GM12874 (cell line): Measurements from ENCODE around the gene KIAA1143.

ENCODE experiments used
- CTCF ChIP-seq: IDR thresholded peaks from 2 replicates; pipeline ENCODE4 v1.5.1; 2011; ENCODE audit warnings: low read depth, mild to moderate bottlenecking, control low read depth, low read length, moderate library complexity; ENCODE audit not compliant: insufficient read depth

KIAA1143 gene

GRCh38 chr3:44722103-44722401, 39.4 kb downstream of the KIAA1143 start:
- no peak for TF ChIP-seq CTCF

- TF ChIP-seq CTCF, result no peak
These were observed 40.0 kb downstream of the KIAA1143 start for GRCh38 chr3:44721231-44722102.

- TF ChIP-seq CTCF, result 0 out of 2 replicates have a peak, but pooled peaks have one; percentile 6
These were observed 48.9 kb downstream of the KIAA1143 start, which contains the start of gene ZNF502 for GRCh38 chr3:44712455-44713075. TSS of gene ZNF502 (plus strand) at chr3:44712660. CDS start at chr3:44720262, 7,602 bp downstream.
